K562 (cell line): ENCODE results near the gene PNPLA7. TPM values are rescaled to one million over a fixed set of nuclear protein-coding genes. Genes with fewer than 3 reads are reported as not detected.

Source experiments
- ATAC-seq: fragments of 200-7000 bp; cut with Tn5 transposase; 3 replicates; pipeline ENCODE4 v1.9.1; 2020; ENCODE audit warnings: moderate library complexity
- BruUV-seq: library from RNA; stranded (reverse); fragments of 400-500 nt; replicated peaks from 2 replicates; lab custom pipeline; 2021; lab: Mats Ljungman, UMichigan
- CTCF ChIA-PET: fragments of 300-600 bp; formaldehyde crosslinking; extraction: SDS; loops from one replicate; lab custom pipeline; 2021; ENCODE audit warnings: low intra/inter-chr PET ratio; lab: Yijun Ruan, JAX
- POLR2A ChIA-PET: fragments of 300-600, 350-650 bp; sonication (Branson Sonifier 250); formaldehyde crosslinking; extraction: SDS; loops from one replicate; lab custom pipeline; 2021; ENCODE audit warnings: antibody characterized with exemption, inconsistent platforms; lab: Yijun Ruan, JAX
- DNase-seq, 4 experiments: peaks; one replicate each; pipeline versions ENCODE4 v3.0.0 to v3.0.0-alpha.2; 2011 to 2018; ENCODE audit warnings: low spot score in 3 of 4, mixed read lengths in 3 of 4; ENCODE audit errors: extremely low read depth in 1 of 4
- FAIRE-seq: peaks from 2 replicates; lab custom pipeline; 2011; peaks lifted over from hg19 to GRCh38; lab: Jason Lieb, UNC
- H2AFZ ChIP-seq: 2 replicates; pipeline ENCODE4 v1.6.0; 2011; ENCODE audit warnings: low read depth, low read length, control low read depth, inconsistent platforms
- H3K27ac ChIP-seq: fragments of 200-600 bp; 3 replicates; pipeline ENCODE4 v1.8.0; 2011; ENCODE audit warnings: low read depth, mild to moderate bottlenecking, control low read depth, inconsistent platforms, low read length, moderate library complexity, mixed read lengths; ENCODE audit errors: extremely low read depth
- H3K27me3 ChIP-seq, 2 experiments: fragments of 300-600 bp in 1 of 2; 2 replicates in 1 of 2; 3 replicates in 1 of 2; pipeline versions ENCODE4 v1.6.0 to v1.8.0; 2011; ENCODE audit warnings: inconsistent platforms in 2 of 2, low read length in 2 of 2, mild to moderate bottlenecking in 1 of 2, mixed read lengths in 1 of 2, moderate library complexity in 1 of 2; ENCODE audit not compliant: control insufficient read depth in 2 of 2, insufficient read depth in 2 of 2
- H3K36me3 ChIP-seq: fragments of 300-600 bp; 3 replicates; pipeline ENCODE4 v1.8.0; 2011; ENCODE audit warnings: mild to moderate bottlenecking, low read length, inconsistent platforms; ENCODE audit not compliant: control insufficient read depth, insufficient read depth
- H3K4me1 ChIP-seq, 2 experiments: fragments of 200-600 bp in 1 of 2; replicated peaks in 1 of 2; 2 replicates in 1 of 2; 3 replicates in 1 of 2; pipeline versions ENCODE4 v1.5.1 to v1.8.0; 2011; ENCODE audit warnings: inconsistent platforms in 2 of 2, low read length in 2 of 2, mild to moderate bottlenecking in 1 of 2, mixed read lengths in 1 of 2, moderate library complexity in 1 of 2; ENCODE audit not compliant: control insufficient read depth in 2 of 2, insufficient read depth in 2 of 2
- H3K4me2 ChIP-seq: 2 replicates; pipeline ENCODE4 v1.6.1; 2011; ENCODE audit warnings: low read length, control low read depth, inconsistent platforms, mixed read lengths; ENCODE audit not compliant: insufficient read depth
- H3K4me3 ChIP-seq: fragments of 200-600 bp; sonication (generic), shearing (Covaris generic); 2 replicates; pipeline ENCODE4 v1.5.1; 2016; ENCODE audit warnings: control low read depth, inconsistent platforms
- H3K79me2 ChIP-seq: fragments of 200-600 bp; 3 replicates; pipeline ENCODE4 v1.8.0; 2011; ENCODE audit warnings: low read length, inconsistent platforms; ENCODE audit not compliant: control insufficient read depth, insufficient read depth
- H3K9ac ChIP-seq, 2 experiments: 2 replicates each; pipeline versions ENCODE4 v1.6.0 to v1.6.1; 2011; ENCODE audit warnings: low read depth in 2 of 2, low read length in 2 of 2, control low read depth in 1 of 2, inconsistent platforms in 1 of 2, mild to moderate bottlenecking in 1 of 2, mixed read lengths in 1 of 2; ENCODE audit not compliant: insufficient read depth in 1 of 2
- H3K9me1 ChIP-seq: one replicate; pipeline ENCODE4 v1.6.0; 2011; ENCODE audit warnings: inconsistent platforms, mild to moderate bottlenecking, low read length, moderate library complexity; ENCODE audit not compliant: control insufficient read depth, insufficient read depth
- H3K9me3 ChIP-seq: replicated peaks from 2 replicates; pipeline ENCODE4 v1.5.1; 2011; ENCODE audit warnings: low read depth, low read length, inconsistent platforms; ENCODE audit not compliant: control insufficient read depth, insufficient read depth
- H4K20me1 ChIP-seq: replicated peaks from 2 replicates; pipeline ENCODE4 v1.6.1; 2011; ENCODE audit warnings: low read length, inconsistent platforms, mixed read lengths; ENCODE audit not compliant: control insufficient read depth, insufficient read depth
- HNRNPL ChIP-seq: fragments of 200-400 bp; formaldehyde crosslinking; IDR thresholded peaks from 2 replicates; pipeline ENCODE4 v1.6.1; 2017; ENCODE audit warnings: low read depth, mild to moderate bottlenecking, low read length
- KDM1A ChIP-seq, 2 experiments: fragments of 450-650 bp; IDR thresholded peaks; 2 replicates each; pipeline ENCODE4 v1.6.1; 2016; ENCODE audit warnings: mild to moderate bottlenecking in 2 of 2
- NR0B1 ChIP-seq: fragments of 450-650 bp; IDR thresholded peaks from one replicate; pipeline ENCODE4 v1.6.1; 2018; ENCODE audit warnings: mild to moderate bottlenecking, moderate library complexity; ENCODE audit not compliant: partially characterized antibody
- RFX1 ChIP-seq: fragments of 450-650 bp; IDR thresholded peaks from 2 replicates; pipeline ENCODE4 v1.6.1; 2016; ENCODE audit warnings: mild to moderate bottlenecking, moderate library complexity
- ZNF444 ChIP-seq: fragments of 250-450 bp; sonication (Bioruptor Pico); IDR thresholded peaks from 2 replicates; pipeline ENCODE4 v1.4.0; 2020; ENCODE audit warnings: mild to moderate bottlenecking, moderate library complexity
- WGBS: fragments of 100-300 bp; shearing (Covaris generic); methylation state at CpG from one replicate; pipeline ENCODE4 v1.1.6; 2016; ENCODE audit warnings: low coverage, mixed read lengths; ENCODE audit not compliant: insufficient coverage; ENCODE audit errors: missing lambda C conversion rate; 5-methylcytosine and 5-hydroxymethylcytosine counted together
- in situ Hi-C: fragments of 300-500 bp; cut with MboI; formaldehyde crosslinking; loops from 4 replicates; pipeline ENCODE4 v1.15.0; 2018; ENCODE audit warnings: inconsistent platforms, mixed read lengths
- intact Hi-C: fragments of 100-400 bp; cut with micrococcal nuclease; formaldehyde crosslinking; loops from 2 replicates; pipeline ENCODE4 v1.14.2; 2022
- polyA plus RNA-seq, 8 experiments: library from polyadenylated mRNA; depleted of rRNA in 4 of 8; stranded (reverse) in 5 of 8; unstranded in 3 of 8; fragments of >200 nt; fragmentation: Nextera tagmentation in 2 of 8; fragmentation: Illumina TruSeq in 1 of 8; extraction: Ambion mirVana in 2 of 8; extraction: Trizol in 1 of 8; gene quantifications; 2 replicates each; pipeline versions ENCODE4 v1.2.1 to v1.2.3, GENCODE V29; 2011 to 2014; ENCODE audit warnings: inconsistent platforms in 1 of 8, missing spikeins in 1 of 8
- total RNA-seq, 7 experiments: library from RNA; depleted of rRNA in 6 of 7; stranded (reverse); fragments of >200 nt in 6 of 7; fragmentation: Illumina TruSeq in 2 of 7; extraction: Trizol in 2 of 7; gene quantifications; 2 replicates each; pipeline versions ENCODE4 v1.2.1 to v1.2.3, GENCODE V29; 2011 to 2021; ENCODE audit warnings: low replicate concordance in 1 of 7

The PNPLA7 gene
- total and polyA plus RNA-seq, 9 of the 15 experiments (the other 6 are each of a cell fraction or from before 2014, with no cell fraction given): 0.01 to 0.85 (median 0.19) TPM; not detected in 1

GRCh38 chr9:137411260-137411644 is 138.9 kb downstream of the PNPLA7 start:
- H3K9me1 ChIP-seq: no peaks in the 10 kb centered on the region
- DNase-seq (no peak), ATAC-seq (no peak), FAIRE-seq (no peak)
- in situ Hi-C loops: no loop called here
- no peak overlapping the region for H2AFZ ChIP-seq
- H3K4me1 ChIP-seq: peaks cover 22 to 71% of the 10 kb centered on the region in 2 experiments
- H3K4me3 ChIP-seq: no peak overlapping the region
- no peaks in the 10 kb centered on the region for H3K9me3 ChIP-seq
- peak overlapping the region; percentile 16; the same call in 1 of the 3 replicates for H3K27ac ChIP-seq
- H3K36me3 ChIP-seq: no peaks in the 10 kb centered on the region; the same call in 2 of the 3 replicates
- peaks cover 45% of the 10 kb centered on the region for H3K79me2 ChIP-seq
- ChIA-PET CTCF (no interaction called here), POLR2A (interaction anchor here (1.0 kb wide), 1 partner anchor 134 kb away, joined by 3 read pairs; the partner anchor contains the start of gene TOR4A)
- no peaks in the 10 kb centered on the region for H4K20me1 ChIP-seq
- H3K9ac ChIP-seq: 0 out of 4 replicates have a peak overlapping the region, but pooled peaks of 1 of the 2 experiments have one; percentile 39
- no peaks in the 10 kb centered on the region for H3K27me3 ChIP-seq
- 53% methylated on average over 11 of the region's 17 CpGs for WGBS
- no TSS peak for BruUV-seq
- intact Hi-C loops: no loop called here
- H3K4me2 ChIP-seq: no peak overlapping the region
- no peak for TF ChIP-seq NR0B1
- peak in 1 of 2 experiments; percentile 89; a peak in 2 of 4 replicates for TF ChIP-seq KDM1A (IDR thresholded peaks at IDR 0.05)
- TF ChIP-seq HNRNPL: no peak
- TF ChIP-seq ZNF444 (CRISPR knock-in tag): peak; percentile 62; the same call in 1 of the 2 replicates
- TF ChIP-seq RFX1: no peak
